ENCODE results near the gene CENPX.

The CENPX gene

GRCh38 chr17:82055023-82055964 lies 32.6 kb upstream of the CENPX start:
- DNase-seq: no peak

DNA sequence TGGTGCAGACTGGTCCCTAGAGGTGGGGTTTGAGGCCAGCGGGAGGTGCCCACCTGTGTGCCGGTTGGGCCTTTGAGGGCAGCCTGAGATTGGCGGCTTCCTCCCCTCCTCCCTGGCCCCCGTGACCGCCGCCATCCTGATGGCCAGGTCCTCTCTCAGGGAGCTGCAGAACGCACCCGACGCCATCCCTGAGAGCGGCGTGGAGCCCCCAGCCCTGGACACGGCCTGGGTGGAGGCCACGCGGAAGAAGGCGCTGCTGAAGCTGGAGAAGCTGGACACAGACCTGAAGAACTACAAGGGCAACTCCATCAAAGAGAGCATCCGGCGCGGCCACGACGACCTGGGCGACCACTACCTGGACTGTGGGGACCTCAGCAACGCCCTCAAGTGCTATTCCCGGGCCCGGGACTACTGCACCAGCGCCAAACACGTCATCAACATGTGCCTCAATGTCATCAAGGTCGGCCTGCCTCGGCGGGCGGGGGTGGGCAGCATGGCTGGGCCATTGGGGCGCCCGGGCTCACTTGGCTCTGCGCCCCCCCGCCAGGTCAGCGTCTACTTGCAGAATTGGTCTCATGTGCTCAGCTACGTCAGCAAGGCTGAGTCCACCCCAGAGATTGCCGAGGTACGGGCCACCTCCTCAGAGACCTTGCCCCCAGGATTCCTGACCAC lies 31.8 kb upstream of the CENPX start:
- DNase-seq: no peak

DNA sequence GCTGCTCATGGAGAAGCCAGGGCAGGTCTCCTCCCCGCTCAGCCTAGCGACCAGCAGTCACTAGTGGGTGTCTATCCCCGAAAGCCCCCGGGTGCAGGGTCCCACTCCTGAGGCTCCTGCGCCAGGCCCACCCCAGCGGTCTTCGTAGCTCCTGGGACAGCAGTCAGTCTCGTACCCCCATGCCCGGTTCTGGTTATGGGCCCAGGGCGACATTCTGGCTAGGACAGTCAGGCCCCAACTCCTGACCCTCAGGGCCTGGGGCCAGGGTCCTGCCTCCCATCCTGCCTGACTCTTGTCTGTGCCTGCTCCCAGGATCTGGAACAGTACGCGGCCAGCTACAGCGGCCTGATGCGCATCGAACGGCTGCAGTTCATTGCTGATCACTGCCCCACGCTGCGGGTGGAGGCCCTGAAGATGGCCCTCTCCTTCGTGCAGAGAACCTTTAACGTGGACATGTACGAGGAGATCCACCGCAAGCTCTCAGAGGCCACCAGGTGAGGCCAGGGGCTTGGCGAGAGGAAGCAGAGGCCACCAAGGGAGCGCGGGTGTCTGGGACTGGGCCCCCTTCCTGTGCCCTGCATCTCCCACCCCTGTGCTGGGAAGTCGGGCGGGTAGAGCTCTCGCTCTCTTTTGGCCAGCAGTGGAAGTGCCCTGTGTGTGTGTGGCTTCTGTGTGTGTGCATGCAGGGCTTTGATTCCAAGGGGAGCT lies 31.0 kb upstream of the CENPX start:
- no peak for DNase-seq

DNA sequence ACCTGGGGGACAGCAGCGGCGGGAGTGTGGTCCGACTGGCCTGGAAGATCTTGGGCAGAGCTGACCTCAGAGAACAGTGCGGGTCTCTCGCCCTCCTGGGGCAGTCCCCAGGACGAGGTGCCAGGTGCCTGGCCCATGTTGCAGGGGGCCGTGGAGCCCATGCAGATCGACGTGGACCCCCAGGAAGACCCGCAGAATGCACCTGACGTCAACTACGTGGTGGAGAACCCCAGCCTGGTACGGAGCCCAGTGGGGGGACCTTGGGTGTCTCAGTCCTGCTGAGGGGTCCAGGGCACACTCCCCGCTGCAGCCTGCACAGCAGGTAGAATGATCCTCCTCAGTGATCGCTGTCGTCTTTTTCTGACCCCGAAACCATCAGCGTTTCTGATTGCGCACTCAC lies 30.5 kb upstream of the CENPX start:
- no peak for DNase-seq

DNA sequence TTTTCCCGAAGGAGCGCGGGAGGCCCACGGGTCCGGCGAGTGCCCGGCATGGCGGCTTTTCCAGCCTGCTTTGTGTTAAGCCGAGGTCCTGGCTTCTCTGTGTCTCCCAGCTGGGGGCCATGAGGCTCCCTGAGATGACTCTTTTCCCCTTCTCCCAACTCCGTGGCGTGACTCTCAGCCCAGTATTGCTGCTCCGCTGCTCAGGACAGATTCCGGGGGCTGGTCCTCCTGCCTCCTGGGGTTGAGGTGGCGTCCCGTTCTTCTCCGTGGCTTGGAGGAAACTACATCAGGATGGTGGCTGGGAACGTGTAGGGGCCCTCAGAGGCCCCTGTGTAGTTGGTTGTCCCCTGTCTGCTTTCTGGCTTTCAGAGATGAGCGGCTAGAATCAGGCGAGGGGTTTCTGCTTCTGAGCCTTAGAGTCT lies 30.0 kb upstream of the CENPX start:
- DNase-seq: no peak

- DNase-seq: peak; percentile 69
These were observed 29.3 kb upstream of the CENPX start, which contains the start of the genes GPS1 and RFNG for GRCh38 chr17:82051776-82052637. TSS of gene GPS1 (plus strand) at chr17:82051898. CDS start at chr17:82051932, 34 bp downstream. TSS of gene RFNG (minus strand) at chr17:82051811. CDS start at chr17:82051766, 45 bp downstream.

- no peak for DNase-seq
These were observed 28.3 kb upstream of the CENPX start for GRCh38 chr17:82050761-82051641.

GRCh38 chr17:82050152-82050760 lies 27.6 kb upstream of the CENPX start:
- no peak for DNase-seq

DNA sequence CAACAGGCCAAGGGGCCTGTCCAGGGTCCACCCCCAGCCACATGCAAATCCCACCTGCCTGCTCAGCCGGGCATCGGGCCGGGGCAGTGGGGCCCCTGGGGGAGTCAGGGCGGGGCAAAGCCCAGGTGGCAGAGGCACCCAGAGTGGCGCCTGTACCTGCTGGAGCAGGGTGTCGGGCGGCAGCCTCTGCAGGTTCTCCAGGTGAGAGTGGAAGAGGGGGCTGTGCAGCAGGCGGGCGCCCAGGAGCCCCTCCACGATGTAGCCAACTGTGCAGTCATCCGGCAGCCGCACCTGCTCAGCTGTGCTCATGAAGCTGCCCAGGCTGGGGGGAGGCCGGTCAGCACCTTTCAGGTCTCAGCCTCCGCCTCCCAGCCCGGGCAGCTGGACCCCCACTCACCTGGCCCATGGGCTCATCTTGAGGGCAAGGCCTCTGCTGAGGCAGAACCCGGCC lies 26.9 kb upstream of the CENPX start:
- DNase-seq: no peak

DNA sequence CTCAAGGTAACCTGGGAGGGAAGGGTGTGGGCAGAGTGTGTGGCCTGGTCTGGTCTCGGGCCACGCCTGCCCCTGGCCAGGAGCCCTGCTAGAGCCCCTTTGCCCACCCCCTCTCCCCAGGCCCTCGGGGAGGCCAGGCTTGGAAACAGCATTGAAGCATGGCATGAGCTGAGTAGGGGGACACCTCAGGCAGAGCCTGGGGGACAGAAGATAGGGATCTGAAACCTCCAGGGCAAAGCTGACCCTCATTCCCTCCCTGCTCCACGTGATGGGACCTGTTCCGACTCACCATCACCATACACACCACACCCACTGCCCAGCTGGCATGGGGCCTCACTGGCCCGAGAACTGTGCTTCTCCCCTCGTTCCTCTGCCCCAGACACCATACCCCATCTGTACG lies 26.4 kb upstream of the CENPX start:
- DNase-seq: no peak

GRCh38 chr17:82048571-82048971 lies 25.9 kb upstream of the CENPX start:
- no peak for DNase-seq

DNA sequence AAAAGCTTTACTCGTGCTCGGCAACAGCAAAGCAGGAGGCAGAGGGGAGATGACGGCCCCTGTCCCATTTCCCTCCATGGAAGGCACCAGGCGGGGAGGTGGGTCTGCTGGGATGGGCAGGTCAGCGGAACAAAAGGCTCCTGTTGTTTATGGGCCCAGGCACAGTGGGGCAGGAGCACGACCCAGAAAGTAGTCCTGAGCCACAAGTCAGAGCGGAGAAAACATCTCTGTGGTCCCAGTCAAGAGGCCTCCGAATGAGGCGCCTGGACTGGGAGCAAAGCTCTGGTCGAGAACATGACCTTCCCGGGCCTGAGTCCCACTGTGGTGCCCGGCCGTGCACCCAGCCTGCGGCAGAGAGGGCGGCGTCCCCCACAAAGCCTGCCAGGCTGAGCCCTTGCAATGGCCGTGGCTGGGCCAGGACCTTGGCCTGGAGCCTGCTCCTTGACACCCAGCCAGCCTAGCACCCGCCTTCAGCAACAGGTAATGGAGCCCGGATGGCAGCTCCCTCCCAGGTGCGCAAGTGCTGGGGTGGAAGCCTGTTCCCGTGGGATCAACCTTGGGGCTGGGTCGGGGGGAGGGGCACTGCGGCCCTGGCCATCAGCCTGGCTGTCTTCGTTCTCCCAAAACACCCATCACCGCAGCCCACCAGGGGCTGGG lies 25.4 kb upstream of the CENPX start:
- no peak for DNase-seq

GRCh38 chr17:82047379-82047778 lies 24.7 kb upstream of the CENPX start:
- DNase-seq: no peak

GRCh38 chr17:82046903-82047302 lies 24.2 kb upstream of the CENPX start:
- DNase-seq: no peak

- DNase-seq: no peak
These were observed 23.3 kb upstream of the CENPX start for GRCh38 chr17:82045936-82046484.

DNA sequence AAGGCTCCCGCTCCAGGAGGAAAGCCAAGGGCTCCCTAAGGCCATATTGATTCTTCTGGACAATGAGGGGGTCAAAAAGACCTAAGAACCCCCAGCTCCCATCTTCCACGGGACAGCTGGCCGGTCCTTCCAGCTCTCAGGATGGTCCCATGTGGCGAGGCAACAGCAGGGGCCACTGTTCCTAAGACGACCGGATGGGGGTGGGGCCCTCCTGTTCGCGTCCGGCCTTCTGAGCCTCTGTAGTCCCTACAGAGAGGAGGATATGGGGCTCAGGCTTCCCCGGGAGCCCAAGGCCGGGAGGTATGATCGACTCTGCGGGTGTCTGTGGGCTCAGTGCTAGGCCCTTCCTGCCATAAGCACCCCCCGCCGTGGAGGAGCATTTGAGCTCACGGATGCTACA lies 20.8 kb upstream of the CENPX start:
- DNase-seq: no peak

DNA sequence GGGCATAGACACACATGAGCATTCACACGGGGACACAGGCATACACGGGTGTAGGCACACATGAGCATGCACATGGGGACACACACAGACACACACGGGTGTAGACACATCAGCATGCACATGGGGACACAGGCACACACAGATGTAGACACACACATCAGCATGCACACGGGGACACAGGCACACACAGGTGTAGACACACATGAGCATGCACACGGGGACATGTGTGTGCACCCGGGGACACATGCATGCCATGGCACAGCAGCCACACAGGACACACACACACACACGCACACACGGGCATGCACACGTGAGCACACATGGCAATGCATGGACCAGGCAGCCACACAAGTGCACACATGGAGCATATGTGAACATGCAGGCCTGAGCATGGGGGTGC lies 20.0 kb upstream of the CENPX start:
- no peak for DNase-seq

DNA sequence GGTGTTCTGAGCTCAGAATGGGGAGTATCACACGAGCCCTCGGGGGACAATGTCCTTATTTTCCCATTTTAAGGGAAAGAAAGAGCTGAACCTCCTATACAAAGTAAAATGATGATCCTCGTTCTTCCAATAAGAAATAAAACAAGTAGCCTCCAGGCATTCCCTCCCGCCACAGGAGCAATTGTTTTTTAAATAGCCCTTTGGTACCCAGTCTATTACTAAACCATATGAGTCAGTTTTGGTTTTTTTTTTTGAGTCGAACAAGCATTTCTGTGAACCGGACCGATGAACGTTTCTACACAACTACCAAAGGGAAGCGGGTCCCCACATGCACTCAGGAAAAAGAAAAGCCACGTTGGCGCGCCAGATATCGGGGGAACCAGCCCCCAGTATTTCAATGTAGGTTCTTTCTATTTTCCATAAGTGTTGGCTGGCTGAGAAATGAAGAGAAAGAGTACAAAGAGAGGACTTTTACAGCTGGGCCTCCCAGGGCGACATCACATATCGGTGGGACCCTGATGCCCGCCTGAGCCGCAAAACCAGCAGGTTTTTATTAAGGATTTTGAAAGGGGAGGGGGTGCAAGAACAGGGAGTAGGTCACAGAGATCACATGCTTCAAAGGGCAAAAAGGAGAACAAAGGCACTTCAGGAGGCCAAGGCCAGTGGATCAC lies 18.6 kb upstream of the CENPX start:
- no peak for DNase-seq

- DNase-seq: no peak
These were observed 17.1 kb upstream of the CENPX start for GRCh38 chr17:82039695-82040299.

All from CD4-positive, alpha-beta T cell treated with Interleukin-15 for 1 hour (primary cell).